Esophagus muscularis mucosa (tissue), 3 donors: Measurements from ENCODE around the gene IPO4.

Source experiments
- EP300 ChIP-seq: sonication (generic); formaldehyde crosslinking; IDR thresholded peaks from one replicate; pipeline ENCODE4 v1.6.1; 2017; ENCODE audit warnings: antibody characterized with exemption
- POLR2A ChIP-seq: fragments of 450-650 bp; IDR thresholded peaks from one replicate; pipeline ENCODE4 v1.6.1; 2017; ENCODE audit warnings: antibody characterized with exemption, moderate library complexity, mild to moderate bottlenecking, low read depth
- POLR2AphosphoS5 ChIP-seq, 2 donors: sonication (generic); formaldehyde crosslinking; IDR thresholded peaks; one replicate each; pipeline ENCODE4 v1.6.1; 2017; ENCODE audit warnings: antibody characterized with exemption in 2 of 2

- no peak for TF ChIP-seq EP300
- TF ChIP-seq POLR2A = no peak
- peak; percentile 74 to 82 for TF ChIP-seq POLR2AphosphoS5 (IDR thresholded peaks at IDR 0.05)
Measured at GRCh38 chr14:24146978-24147760, 41.4 kb downstream of the IPO4 start, which contains the start of gene RNF31.
